Measurements from ENCODE around the gene CNN3.
A peak's percentile ranks its signal among the peaks of the same experiment; 100 is the strongest.

CNN3 gene

DNA sequence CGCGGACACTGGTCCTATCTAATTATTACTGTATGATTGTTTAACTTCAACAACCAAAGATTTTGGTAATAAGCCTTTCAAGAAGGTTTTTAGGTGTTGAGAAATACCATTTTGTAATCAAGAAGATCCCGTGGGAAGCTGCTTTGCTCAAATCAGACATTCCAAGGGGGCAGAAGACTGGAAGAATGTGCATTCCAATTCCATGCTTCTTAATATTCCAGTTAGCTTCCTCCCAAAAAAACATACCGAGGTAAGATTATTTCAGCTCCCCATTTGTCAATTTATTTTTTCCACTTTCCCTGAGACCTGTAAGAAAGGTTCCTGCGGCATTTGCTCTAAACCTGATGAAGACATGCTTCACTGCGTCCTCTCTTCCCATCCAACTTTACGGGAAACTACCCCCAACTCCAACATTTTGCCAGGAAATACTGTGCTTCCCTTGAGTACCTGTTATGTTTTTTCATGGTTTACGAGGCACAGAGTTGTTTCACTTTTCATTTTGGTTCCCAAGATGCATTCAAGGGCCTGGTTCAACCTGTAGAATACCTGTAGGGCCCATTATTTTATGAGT lies 4.1 kb downstream of the CNN3 start:
- peak; percentile 88 for DNase-seq

DNA sequence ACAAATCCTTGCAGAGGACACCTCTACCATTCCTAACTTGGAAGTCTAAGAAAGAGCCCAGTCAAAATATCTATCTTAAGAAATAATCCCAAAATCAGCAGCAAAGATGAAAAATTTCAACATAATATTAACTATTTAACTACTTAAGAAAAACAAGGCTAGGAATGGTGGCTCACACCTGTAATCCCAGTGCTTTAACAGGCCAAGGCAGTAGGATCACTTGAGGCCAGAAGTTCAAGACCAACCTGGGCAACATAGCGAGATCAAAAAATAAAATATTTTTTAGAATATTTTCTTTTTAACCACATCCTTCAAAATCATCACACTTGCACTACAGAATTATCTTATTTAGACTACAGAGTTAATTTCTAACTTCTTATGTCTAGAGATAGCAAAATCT lies 4.9 kb downstream of the CNN3 start:
- no peak for DNase-seq

- no peak for DNase-seq
Measured at GRCh38 chr1:94920061-94920460, 6.8 kb downstream of the CNN3 start.

DNA sequence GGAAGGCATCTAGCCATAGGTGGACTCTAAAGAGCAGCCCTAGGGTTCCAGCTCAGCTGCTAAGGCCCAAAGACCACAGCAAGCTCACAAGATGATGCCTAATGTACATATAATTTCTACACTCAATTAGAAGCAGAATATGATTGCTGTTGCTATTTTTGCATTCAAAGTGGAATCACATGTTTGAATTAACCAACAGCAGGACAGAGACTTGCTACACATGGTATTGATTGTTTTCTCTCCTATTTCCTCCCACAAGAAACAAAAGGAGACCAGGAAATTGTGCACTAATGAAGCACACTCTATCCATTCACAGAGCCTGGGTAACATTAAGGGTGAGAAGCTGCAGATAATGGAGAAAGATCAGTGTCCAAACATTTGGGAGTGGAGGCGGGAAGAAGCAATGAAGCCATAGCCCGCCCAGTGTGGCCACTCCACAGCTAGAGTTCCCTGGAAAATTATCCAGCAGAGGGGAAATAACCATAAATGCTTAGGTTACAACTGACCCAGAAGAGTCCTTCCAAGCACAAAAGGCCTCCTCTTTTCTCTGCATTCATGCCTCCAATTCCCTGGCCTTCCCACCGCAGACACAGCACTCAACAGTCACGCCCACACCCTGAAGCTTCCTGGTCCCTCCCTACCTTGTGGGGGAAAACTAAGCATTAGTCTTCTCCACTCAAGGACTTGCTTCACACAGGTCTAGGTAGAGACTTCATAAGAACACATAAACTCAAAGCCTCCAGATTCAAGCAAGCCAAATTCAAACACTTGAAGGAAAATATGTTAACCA lies 7.5 kb downstream of the CNN3 start:
- peak; percentile 29 for DNase-seq

GRCh38 chr1:94917251-94917650 lies 9.7 kb downstream of the CNN3 start:
- no peak for DNase-seq

GRCh38 chr1:94912263-94913184 lies 14.4 kb downstream of the CNN3 start:
- DNase-seq: no peak

DNA sequence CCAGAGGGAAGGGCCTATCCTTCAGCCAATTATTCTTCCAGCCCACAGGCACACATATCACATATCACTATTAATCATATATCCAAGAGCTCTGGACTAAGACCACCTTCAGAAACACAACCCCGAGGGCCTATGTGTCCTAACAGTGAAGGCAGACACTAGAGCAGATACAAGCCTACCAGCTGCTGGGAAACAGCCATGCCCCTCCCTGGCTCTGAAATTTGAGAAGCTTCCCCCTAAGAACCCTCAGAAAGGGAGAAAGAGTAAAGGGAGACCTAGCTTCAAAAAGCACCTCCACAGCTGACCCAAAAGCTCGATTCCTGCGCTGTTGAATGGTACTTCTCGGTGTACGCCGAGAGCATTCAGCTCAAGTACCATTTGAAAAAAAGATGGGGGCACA lies 17.4 kb downstream of the CNN3 start:
- no peak for DNase-seq

DNA sequence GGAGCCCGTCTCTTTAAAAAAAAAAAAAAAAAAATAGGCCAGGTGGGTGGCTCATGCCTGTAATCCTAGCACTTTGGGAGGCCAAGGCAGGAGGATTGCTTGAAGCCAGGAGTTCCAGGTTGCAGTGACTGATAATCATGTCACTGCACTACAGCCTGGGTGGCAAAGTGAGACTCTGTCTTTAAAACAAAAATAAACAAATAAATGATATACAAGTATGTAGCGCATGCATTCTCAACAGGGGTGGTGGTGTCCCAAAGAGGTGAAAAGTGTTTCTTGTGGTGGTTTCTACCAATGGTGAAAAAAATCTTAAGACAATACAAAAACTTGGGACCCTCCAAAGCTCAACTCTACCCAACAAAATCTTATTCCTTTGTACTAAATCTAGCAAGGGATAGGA lies 17.9 kb downstream of the CNN3 start:
- no peak for DNase-seq

GRCh38 chr1:94908190-94908589 lies 18.7 kb downstream of the CNN3 start:
- DNase-seq: no peak

DNA sequence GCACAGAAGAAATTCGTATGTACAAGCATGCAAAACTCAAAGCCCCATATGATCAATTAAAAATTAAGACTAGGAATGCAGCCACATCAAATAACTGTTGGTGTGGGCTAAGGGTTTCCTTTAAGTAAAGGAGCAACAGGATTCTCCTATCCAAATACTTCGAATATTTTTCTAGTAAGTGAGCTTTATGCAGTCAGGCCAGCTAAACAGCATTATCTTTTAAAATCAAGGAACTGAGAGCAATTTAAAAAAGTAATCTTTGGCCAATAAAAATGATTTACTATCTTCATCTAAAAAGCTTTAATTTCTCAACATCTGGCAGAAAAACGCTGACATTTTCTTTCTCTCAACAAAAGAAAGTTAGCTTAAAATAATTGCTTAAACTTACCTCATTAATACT lies 19.8 kb downstream of the CNN3 start:
- DNase-seq: peak; percentile 43

GRCh38 chr1:94906382-94906781 lies 20.5 kb downstream of the CNN3 start:
- no peak for DNase-seq

GRCh38 chr1:94905207-94905606 lies 21.7 kb downstream of the CNN3 start:
- DNase-seq: no peak

- peak; percentile 66 for DNase-seq
Measured at GRCh38 chr1:94903280-94904009, 23.5 kb downstream of the CNN3 start.

DNA sequence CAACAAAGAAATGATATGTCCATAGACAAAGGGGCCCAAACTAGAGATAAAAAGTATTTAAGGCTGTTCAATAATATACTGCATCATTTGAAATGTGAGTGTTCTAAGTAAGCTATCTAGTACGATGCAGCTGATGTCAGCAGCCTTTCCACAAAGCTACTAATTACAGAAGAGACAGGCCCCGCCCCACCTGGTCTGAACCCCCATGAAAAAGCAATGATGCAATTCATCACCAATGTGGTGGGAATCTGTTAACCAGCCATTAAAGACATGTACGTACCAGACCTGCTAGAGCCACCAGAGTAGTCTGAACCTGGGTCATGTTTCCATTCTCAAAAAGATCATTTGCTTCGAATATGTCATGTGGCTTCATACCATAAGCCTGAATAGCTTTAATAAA lies 25.1 kb downstream of the CNN3 start:
- DNase-seq: peak; percentile 57

DNA sequence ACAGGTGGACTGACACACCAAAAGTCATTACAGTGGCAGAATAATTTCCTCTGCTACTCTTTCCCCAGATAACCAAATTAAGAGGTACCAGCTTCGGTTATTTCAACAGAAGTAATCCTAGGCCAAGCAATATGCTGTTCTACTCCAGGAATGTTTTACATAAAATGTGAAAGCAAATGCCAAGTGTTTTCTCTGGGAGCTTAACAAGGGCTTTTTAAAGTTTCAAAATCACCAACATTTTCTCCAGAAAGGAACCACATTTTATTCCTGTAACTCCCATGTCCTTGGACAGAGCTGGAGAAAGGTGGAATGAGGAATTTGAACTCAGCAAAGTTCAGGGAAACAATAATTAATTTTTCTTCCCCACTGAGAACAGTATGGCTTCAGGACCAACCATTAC lies 27.2 kb downstream of the CNN3 start:
- no peak for DNase-seq

- DNase-seq: peak; percentile 44
Measured at GRCh38 chr1:94898491-94899385, 28.2 kb downstream of the CNN3 start.

DNA sequence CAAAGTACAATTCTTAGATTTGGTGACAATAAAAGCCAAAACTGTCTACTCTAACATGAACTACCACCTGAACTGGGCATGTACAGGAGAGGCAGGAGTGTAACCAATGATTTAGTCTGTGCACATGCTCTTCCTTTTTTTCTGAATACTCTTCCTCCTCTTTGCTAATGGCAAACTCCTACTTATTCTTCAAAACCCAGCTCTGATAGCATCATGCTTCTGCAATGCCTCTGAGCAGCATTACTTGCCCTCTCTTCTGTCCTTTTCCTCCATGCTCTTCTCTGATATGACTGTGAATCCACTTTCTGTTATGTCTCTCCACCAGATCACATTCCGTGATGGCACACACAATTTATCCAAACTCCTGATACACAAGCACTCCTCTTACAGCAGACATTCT lies 31.4 kb downstream of the CNN3 start:
- no peak for DNase-seq

GRCh38 chr1:94894630-94895029 lies 32.3 kb downstream of the CNN3 start:
- no peak for DNase-seq

- no peak for DNase-seq
Measured at GRCh38 chr1:94892604-94893254, 34.2 kb downstream of the CNN3 start.

GRCh38 chr1:94888201-94888600 lies 38.7 kb downstream of the CNN3 start:
- DNase-seq: no peak

- no peak for DNase-seq
Measured at GRCh38 chr1:94887603-94888171, 39.2 kb downstream of the CNN3 start.
